Panc1 (cell line): Measurements from ENCODE around the gene FRY. TPM values are rescaled to one million over a fixed set of nuclear protein-coding genes. Genes with fewer than 3 reads are reported as not detected.

Experiments
- ATAC-seq: fragments of 200-7000 bp; cut with Tn5 transposase; 2 replicates; pipeline ENCODE4 v1.9.1; 2020; ENCODE audit warnings: mild to moderate bottlenecking, moderate library complexity
- BruUV-seq: library from RNA; stranded (reverse); fragments of 400-500 nt; replicated peaks from 2 replicates; lab custom pipeline; 2021; lab: Mats Ljungman, UMichigan
- CTCF ChIA-PET: fragments of 300-600 bp; sonication (Branson Sonifier 250); formaldehyde crosslinking; loops from one replicate; lab custom pipeline; 2022; ENCODE audit warnings: antibody characterized with exemption; lab: Charles Lee
- POLR2A ChIA-PET: fragments of 300-600 bp; sonication (Branson Sonifier 250); formaldehyde crosslinking; loops from one replicate; lab custom pipeline; 2022; ENCODE audit warnings: antibody characterized with exemption; lab: Charles Lee
- DNase-seq: peaks from one replicate; pipeline ENCODE4 v3.0.0-alpha.2; 2010; ENCODE audit warnings: low read depth, low spot score
- H3K27ac ChIP-seq: 2 replicates; pipeline ENCODE4 v1.5.1; 2011; ENCODE audit warnings: mild to moderate bottlenecking, low read length, inconsistent platforms
- H3K27me3 ChIP-seq: fragments of 200-500 bp; sonication (Bioruptor generic); 2 replicates; pipeline ENCODE4 v1.6.0; 2014; ENCODE audit warnings: low read length, inconsistent platforms; ENCODE audit not compliant: control insufficient read depth, insufficient read depth
- H3K36me3 ChIP-seq: fragments of 200-500 bp; sonication (Bioruptor generic); 2 replicates; pipeline ENCODE4 v1.5.1; 2014; ENCODE audit warnings: inconsistent platforms, mild to moderate bottlenecking, low read length, moderate library complexity; ENCODE audit not compliant: control insufficient read depth, insufficient read depth
- H3K4me1 ChIP-seq: 2 replicates; pipeline ENCODE4 v1.5.1; 2011; ENCODE audit warnings: inconsistent platforms, mild to moderate bottlenecking, low read length, moderate library complexity; ENCODE audit not compliant: control insufficient read depth, insufficient read depth
- H3K4me3 ChIP-seq, 2 experiments: 2 replicates each; pipeline ENCODE4 v1.5.1; 2011 to 2012; ENCODE audit warnings: low read depth in 2 of 2, low read length in 2 of 2, mild to moderate bottlenecking in 2 of 2, inconsistent platforms in 1 of 2, moderate library complexity in 1 of 2
- H3K9me3 ChIP-seq: fragments of 200-500 bp; sonication (Bioruptor generic); 2 replicates; pipeline ENCODE4 v1.5.1; 2014; ENCODE audit warnings: low read depth, mild to moderate bottlenecking, inconsistent platforms, low read length, moderate library complexity; ENCODE audit not compliant: control insufficient read depth, insufficient read depth
- CTCF ChIP-seq: fragments of 450-650 bp; IDR thresholded peaks from 2 replicates; pipeline ENCODE4 v1.5.1; 2017; ENCODE audit warnings: mild to moderate bottlenecking
- POLR2AphosphoS5 ChIP-seq: IDR thresholded peaks from 2 replicates; pipeline ENCODE4 v1.6.1; 2012; ENCODE audit warnings: mild to moderate bottlenecking, low read depth, low read length, moderate library complexity
- REST ChIP-seq, 2 experiments: IDR thresholded peaks; 2 replicates each; pipeline ENCODE4 v1.6.1; 2011 to 2012; ENCODE audit warnings: low read depth in 2 of 2, control low read depth in 1 of 2, low read length in 1 of 2, mild to moderate bottlenecking in 1 of 2, moderate library complexity in 1 of 2; ENCODE audit not compliant: insufficient read depth in 1 of 2
- SIN3A ChIP-seq: IDR thresholded peaks from 2 replicates; pipeline ENCODE4 v1.6.1; 2012; ENCODE audit warnings: low read depth, mild to moderate bottlenecking, low read length, moderate library complexity, borderline replicate concordance; ENCODE audit not compliant: insufficient read depth
- TCF7L2 ChIP-seq: IDR thresholded peaks from 2 replicates; pipeline ENCODE4 v1.6.1; 2011; ENCODE audit warnings: mild to moderate bottlenecking, low read depth, low read length, inconsistent platforms
- in situ Hi-C: cut with HindIII; loops from 2 replicates; pipeline ENCODE4 v1.10.0; 2016; ENCODE audit warnings: low sequenced_read_pairs, low pct_unique_long_range_greater_than_20kb
- intact Hi-C: fragments of 100-400 bp; cut with micrococcal nuclease; formaldehyde crosslinking; loops from one replicate; pipeline ENCODE4 v1.10.0; 2022; ENCODE audit not compliant: unreplicated experiment
- total RNA-seq: library from RNA; stranded (reverse); gene quantifications from one replicate; pipeline ENCODE4 v1.2.1, GENCODE V29; 2021; ENCODE audit not compliant: unreplicated experiment

FRY gene
- total RNA-seq, 1 experiment from 2014 or later = 0.18 TPM

- no peak for ATAC-seq
- intact Hi-C loops = no loop called here
These were observed 14.6 kb downstream of the FRY start for GRCh38 chr13:32045982-32046785.

GRCh38 chr13:32047088-32047487 is 15.5 kb downstream of the FRY start:
- CTCF ChIA-PET = no interaction called here
- intact Hi-C loops (no loop called here), in situ Hi-C loops (no loop called here)
- DNase-seq (no peak), ATAC-seq (no peak)
- H3K4me3 ChIP-seq = no peak overlapping the region
- H3K27me3 ChIP-seq = no peaks in the 10 kb centered on the region
- no peak for TF ChIP-seq SIN3A
- no peak for TF ChIP-seq POLR2AphosphoS5
- no peak for TF ChIP-seq CTCF
- TF ChIP-seq TCF7L2 = no peak
- TF ChIP-seq REST (IDR thresholded peaks at IDR 0.05; ENCODE audit: insufficient read depth in 1 of 2, low read depth in 2 of 2, low read length in 1 of 2) = no peak
- no peaks in the 10 kb centered on the region for H3K9me3 ChIP-seq
- POLR2A ChIA-PET = interaction anchor here (0.6 kb wide), 1 partner anchor 268 kb away, joined by 3 read pairs; no protein-coding TSS in a partner anchor
- H3K27ac ChIP-seq = no peak overlapping the region
- H3K36me3 ChIP-seq = no peaks in the 10 kb centered on the region
- no TSS peak for BruUV-seq
- H3K4me1 ChIP-seq = no peaks in the 10 kb centered on the region

More at GRCh38 chr13:32045982-32046785, 14.6 kb downstream of the FRY start:
- H3K9me3 ChIP-seq = no peaks in the 10 kb centered on the region
- H3K4me1 ChIP-seq = no peaks in the 10 kb centered on the region
- ChIA-PET POLR2A (no interaction called here), CTCF (no interaction called here)
- H3K27ac ChIP-seq = no peak overlapping the region
- BruUV-seq = no TSS peak
- no peak overlapping the region for H3K4me3 ChIP-seq
- no peaks in the 10 kb centered on the region for H3K27me3 ChIP-seq
- in situ Hi-C loops = no loop called here
- H3K36me3 ChIP-seq = no peaks in the 10 kb centered on the region
- TF ChIP-seq TCF7L2 (no peak), CTCF (no peak), SIN3A (no peak), POLR2AphosphoS5 (no peak), REST (IDR thresholded peaks at IDR 0.05; ENCODE audit: insufficient read depth in 1 of 2, low read depth in 2 of 2, low read length in 1 of 2) (no peak)
- DNase-seq = no peak
